ENCODE results near the gene GPS1.

GPS1 gene

DNA sequence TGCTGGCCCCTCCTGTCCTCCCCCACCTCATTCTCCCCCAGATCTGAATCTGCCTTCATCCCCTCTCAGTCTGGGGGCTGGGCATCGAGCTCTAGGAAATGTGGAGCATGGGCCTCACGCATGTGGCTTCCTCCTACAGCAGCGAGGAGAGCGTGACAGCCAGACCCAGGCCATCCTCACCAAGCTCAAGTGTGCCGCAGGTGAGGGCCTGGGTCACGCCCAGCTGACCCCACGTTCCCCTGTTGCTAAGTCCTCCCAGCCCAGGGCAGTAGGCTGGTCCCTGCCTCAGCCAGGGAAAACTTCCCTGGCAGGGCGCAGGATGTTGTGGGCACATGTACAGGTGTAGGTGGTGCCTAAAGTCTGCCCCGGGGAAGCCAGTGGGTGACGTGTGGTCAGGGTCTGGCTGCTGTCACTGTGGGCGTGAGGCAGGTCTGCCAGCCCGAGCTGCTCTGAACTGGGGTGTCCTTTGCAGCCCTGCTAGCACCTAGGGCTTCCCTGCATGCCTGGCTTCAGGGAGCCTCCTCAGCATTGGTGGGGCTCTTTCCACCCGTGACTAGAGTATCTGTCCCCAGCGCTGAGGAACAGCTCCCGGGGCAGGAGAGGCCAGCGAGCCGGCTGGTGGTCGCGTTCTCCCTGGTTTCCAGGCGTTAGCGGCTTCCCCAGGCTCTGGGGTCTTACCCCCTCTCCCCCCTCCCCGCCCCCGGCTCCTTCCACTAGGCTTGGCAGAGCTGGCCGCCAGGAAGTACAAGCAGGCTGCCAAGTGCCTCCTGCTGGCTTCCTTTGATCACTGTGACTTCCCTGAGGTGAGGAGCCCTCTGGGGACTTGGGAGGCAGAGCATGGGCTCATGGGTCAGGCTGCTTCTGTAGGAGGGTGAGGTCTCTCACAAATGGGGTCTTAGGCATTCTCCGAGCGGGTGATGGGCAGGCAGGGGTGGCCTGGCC lies 3.6 kb downstream of the GPS1 start:
- Mint-ChIP-seq H3K4me3 (no peak overlapping the region), H3K36me3 (peaks cover 22% of the 10 kb centered on the region), H3K9me3 (no peaks in the 10 kb centered on the region), H3K4me1 (peaks cover 19% of the 10 kb centered on the region), H3K27ac (peak overlapping the region; percentile 72)
- DNase-seq (ENCODE audit: low spot score in 2 of 2) = no peak
- ATAC-seq = no peak

- Mint-ChIP-seq H3K27ac (peak overlapping the region; percentile 5), H3K4me3 (no peak overlapping the region), H3K4me1 (peaks cover 13% of the 10 kb centered on the region), H3K36me3 (peaks cover 31% of the 10 kb centered on the region), H3K9me3 (no peaks in the 10 kb centered on the region)
- ATAC-seq (no peak), DNase-seq (ENCODE audit: low spot score in 2 of 2) (no peak)
Observed at GRCh38 chr17:82055965-82056728, 4.4 kb downstream of the GPS1 start.

DNA sequence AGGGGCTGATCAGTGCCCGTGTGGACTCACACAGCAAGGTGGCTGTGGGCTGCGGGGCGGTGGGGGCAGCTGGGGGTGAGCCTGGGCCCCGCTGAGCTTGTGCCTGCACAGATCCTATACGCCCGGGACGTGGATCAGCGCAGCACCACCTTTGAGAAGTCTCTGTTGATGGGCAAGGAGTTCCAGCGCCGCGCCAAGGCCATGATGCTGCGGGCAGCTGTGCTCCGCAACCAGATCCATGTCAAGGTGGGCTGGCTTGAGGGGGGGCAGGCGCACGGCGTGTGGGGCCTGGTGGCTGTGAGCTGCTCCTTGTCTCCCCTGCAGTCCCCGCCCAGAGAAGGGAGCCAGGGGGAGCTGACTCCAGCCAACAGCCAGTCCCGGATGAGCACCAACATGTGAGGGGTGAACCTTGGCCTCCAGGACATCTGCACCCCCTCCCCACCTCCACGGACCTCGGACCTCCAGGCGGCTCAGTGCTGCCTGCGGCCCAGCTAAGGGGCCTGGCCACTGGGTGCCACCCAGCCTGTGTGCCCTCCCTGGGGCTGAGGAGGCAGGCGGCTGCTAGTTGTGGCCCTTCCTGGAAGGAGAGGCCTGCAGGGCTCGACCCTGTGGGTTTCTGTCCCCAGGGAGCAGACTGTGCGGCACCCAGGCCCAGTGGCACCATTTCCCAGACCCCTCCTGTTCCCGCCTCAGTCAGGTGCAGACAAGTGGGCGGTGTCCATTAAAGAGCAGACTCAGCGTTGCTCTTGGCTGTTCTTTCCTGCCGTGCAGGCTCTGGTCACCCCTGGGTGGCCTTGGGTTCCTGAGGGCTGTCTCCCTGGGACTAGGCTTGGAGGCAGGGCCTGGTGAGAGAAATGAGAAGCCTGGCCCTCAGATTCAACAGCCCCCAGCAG lies 5.3 kb downstream of the GPS1 start:
- DNase-seq (ENCODE audit: low spot score in 2 of 2) = no peak
- H3K4me1 Mint-ChIP-seq = peaks cover 13% of the 10 kb centered on the region
- no peaks in the 10 kb centered on the region for H3K9me3 Mint-ChIP-seq
- H3K36me3 Mint-ChIP-seq = peaks cover 34% of the 10 kb centered on the region
- H3K27ac Mint-ChIP-seq = no peak overlapping the region
- H3K4me3 Mint-ChIP-seq = no peak overlapping the region
- ATAC-seq = no peak

GRCh38 chr17:82058230-82058854 lies 6.6 kb downstream of the GPS1 start:
- H3K36me3 Mint-ChIP-seq = peaks cover 38% of the 10 kb centered on the region
- DNase-seq (ENCODE audit: low spot score in 2 of 2) (no peak), ATAC-seq (no peak)
- no peaks in the 10 kb centered on the region for H3K9me3 Mint-ChIP-seq
- H3K4me1 Mint-ChIP-seq = peaks cover 10% of the 10 kb centered on the region
- H3K4me3 Mint-ChIP-seq = no peak overlapping the region
- H3K27ac Mint-ChIP-seq = peak overlapping the region; percentile 80

- Mint-ChIP-seq H3K4me3 (no peak overlapping the region), H3K27ac (peak overlapping the region; percentile 60), H3K36me3 (peaks cover 38% of the 10 kb centered on the region), H3K9me3 (no peaks in the 10 kb centered on the region), H3K4me1 (peaks cover 8% of the 10 kb centered on the region)
- DNase-seq (ENCODE audit: low spot score in 2 of 2) (no peak), ATAC-seq (no peak)
Observed at GRCh38 chr17:82058855-82059249, 7.2 kb downstream of the GPS1 start.

DNA sequence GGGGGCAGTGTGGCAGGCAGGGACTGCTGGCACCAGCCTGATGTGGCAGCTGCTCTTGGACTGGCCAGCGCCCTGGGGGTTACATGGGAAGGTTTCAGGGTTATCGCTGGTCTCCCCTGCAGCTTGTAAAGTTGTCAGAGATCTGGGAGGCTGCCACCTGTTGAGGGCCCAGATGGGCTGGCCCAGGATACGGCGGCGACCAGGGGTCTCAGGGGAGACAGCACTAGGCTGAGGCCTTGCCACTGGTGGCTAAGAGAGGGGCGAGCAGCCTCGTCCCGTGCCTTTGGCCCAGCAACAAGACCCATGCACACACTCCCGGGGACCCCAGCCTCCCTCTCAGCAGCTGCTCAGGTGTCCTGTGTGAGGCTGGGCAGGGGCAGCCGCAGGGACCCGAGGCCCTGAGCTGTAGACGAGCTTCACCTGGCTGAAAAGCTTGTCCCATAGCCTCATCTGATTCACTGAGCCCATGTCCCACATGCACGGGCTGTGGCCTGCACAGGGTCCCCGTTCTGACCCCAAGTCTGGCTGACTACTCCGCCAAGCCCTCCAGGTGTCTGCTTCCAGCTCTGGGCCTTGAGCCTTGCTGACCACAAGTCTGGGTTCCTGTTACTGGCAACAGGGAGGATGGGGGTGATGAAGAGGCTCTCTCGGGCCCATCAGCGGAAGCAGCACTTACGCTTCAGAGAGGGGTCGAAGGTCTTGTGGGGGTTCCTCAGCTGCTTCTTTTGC lies 7.7 kb downstream of the GPS1 start:
- Mint-ChIP-seq H3K9me3 (no peaks in the 10 kb centered on the region), H3K27ac (peak overlapping the region; percentile 60), H3K36me3 (peaks cover 38% of the 10 kb centered on the region), H3K4me1 (peaks cover 13% of the 10 kb centered on the region), H3K4me3 (no peak overlapping the region)
- no peak for DNase-seq (ENCODE audit: low spot score in 2 of 2)
- ATAC-seq = no peak

DNA sequence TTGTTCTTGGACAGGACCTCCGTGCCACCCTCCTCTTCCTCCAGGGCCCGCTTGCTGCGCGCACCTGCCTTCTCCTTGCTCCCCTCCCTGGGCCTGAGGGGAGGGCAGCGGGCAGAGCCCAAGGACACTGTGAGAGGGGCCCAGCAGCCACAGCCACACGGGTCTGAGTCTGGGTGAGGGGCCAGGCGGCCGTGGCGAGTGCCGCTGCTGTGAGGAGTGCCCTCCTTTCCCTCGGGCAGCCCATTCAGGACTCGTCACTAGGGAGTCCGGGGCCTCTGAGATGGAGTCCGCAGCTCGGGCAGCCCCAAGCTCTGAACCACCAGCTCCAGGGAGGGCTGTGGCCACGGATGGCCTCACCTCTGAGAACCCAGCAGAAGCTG lies 8.3 kb downstream of the GPS1 start:
- no peak for ATAC-seq
- Mint-ChIP-seq H3K4me3 (no peak overlapping the region), H3K4me1 (peaks cover 13% of the 10 kb centered on the region), H3K9me3 (no peaks in the 10 kb centered on the region), H3K27ac (no peak overlapping the region), H3K36me3 (peaks cover 35% of the 10 kb centered on the region)
- no peak for DNase-seq (ENCODE audit: low spot score in 2 of 2)

GRCh38 chr17:82060614-82061013 lies 8.9 kb downstream of the GPS1 start:
- ATAC-seq (no peak), DNase-seq (ENCODE audit: low spot score in 2 of 2) (no peak)
- peaks cover 32% of the 10 kb centered on the region for H3K36me3 Mint-ChIP-seq
- peaks cover 10% of the 10 kb centered on the region for H3K4me1 Mint-ChIP-seq
- H3K27ac Mint-ChIP-seq = no peak overlapping the region
- no peak overlapping the region for H3K4me3 Mint-ChIP-seq
- H3K9me3 Mint-ChIP-seq = no peaks in the 10 kb centered on the region

DNA sequence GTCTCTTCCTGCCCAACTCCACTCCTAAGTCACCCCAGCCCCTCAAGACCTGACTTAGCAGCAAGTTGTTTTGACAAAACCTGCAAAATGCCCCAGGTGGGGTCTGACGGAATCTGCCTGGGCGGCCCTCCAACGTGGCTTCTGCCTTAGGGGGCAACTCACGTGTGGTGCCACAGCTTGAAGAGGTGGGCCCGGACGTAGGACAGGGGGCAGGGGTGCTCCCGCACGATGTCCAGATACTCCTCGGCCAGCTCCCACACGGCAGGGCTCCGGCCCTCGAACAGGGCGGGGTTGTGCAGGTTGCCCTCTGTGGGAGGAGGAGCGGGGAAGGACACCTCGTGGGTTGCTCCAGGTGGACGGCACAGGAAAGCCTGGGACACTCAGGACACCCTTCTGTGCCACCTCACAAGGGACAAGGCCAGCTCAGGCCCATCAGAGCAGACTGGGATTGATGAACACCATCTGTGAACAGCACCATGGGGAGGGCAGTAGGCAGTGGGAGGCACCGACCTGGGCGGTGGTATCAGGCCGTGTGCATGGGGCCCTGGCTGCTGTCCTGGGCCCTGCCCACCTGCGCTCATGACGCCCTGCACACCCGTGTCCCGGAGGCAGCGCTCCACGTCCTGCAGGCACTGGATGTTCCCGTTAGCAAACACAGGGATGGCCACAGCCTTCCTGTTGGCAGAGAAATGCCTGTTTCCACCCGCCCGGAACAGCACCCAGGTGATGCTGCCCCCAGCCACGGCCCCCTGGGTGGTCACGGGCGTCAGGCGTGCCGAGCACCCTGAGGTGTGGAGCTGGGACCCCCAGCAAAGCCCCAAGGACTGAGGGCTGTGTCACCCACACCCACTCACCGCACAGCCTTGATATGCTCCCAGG lies 9.6 kb downstream of the GPS1 start:
- no peak overlapping the region for H3K27ac Mint-ChIP-seq
- no peak overlapping the region for H3K4me3 Mint-ChIP-seq
- peaks cover 13% of the 10 kb centered on the region for H3K4me1 Mint-ChIP-seq
- H3K9me3 Mint-ChIP-seq = no peaks in the 10 kb centered on the region
- DNase-seq (ENCODE audit: low spot score in 2 of 2) = no peak
- no peak for ATAC-seq
- peaks cover 32% of the 10 kb centered on the region for H3K36me3 Mint-ChIP-seq

DNA sequence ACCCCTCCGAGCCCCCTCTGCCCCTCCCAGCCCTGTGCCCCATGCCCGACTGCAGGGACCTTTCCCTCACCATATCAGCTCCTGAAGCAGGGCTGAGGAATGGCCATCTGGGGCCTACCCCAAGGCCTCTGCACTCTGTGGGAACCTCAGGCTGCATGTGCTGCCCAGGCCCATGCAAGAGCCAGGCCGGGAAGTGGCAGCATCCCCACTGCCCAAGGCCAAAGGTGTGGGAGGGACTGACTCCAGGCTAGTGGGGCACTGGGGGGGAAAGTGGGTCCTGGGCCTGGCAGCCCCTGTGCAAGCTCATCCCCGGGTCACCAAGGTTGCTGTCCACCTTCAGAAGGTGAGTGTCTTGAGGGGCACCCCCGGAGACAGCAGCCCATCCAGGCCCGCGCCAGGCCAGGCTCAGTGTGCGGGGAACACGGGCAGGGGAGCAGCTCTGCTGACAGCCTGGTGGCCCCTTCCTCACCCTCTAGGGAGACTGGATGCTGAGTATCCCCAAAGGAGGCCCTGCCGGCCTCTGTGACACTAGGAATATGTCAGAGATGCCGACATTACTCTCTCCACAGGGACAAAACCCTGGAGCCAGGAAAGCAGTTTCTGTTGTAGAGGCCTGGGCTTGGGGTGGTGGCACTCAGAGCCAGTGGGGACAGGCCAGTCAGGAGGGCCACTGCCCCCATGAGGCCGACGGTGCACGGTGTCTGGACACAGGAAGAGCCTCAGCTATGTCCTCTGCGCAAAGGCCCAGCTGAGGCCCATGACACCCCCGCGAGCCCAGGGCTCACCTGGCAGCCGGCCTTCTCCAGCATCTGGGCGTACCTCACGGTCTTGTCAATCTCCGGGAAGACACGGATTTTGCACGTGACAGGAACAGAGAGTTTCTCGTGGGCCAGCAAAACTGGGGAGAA lies 10.6 kb downstream of the GPS1 start:
- Mint-ChIP-seq H3K4me3 (no peak overlapping the region), H3K27ac (peak overlapping the region; percentile 37), H3K4me1 (peaks cover 15% of the 10 kb centered on the region), H3K9me3 (no peaks in the 10 kb centered on the region), H3K36me3 (peaks cover 32% of the 10 kb centered on the region)
- no peak for DNase-seq (ENCODE audit: low spot score in 2 of 2)
- ATAC-seq = no peak

DNA sequence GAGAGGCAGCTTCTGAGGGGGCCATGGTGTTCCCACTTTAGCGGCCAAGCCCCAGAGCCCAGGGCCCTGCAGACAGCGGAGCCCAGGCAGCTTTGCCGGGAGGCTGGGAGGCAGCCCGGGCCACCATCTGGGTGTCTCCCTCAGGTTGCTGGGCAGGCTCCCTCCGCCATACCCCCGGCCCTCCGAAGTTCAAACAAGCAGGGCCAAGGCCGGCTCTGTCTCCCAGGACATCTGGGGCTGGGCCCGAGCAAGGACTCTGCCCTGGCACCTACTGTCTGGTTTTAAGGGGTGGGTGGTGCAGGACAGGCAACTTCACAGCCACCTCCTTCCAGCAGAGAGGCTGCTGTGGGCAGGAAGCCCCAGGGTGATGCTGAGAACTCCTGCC lies 11.3 kb downstream of the GPS1 start:
- Mint-ChIP-seq H3K27ac (peak overlapping the region; percentile 37), H3K4me3 (no peak overlapping the region), H3K4me1 (peaks cover 15% of the 10 kb centered on the region)

DNA sequence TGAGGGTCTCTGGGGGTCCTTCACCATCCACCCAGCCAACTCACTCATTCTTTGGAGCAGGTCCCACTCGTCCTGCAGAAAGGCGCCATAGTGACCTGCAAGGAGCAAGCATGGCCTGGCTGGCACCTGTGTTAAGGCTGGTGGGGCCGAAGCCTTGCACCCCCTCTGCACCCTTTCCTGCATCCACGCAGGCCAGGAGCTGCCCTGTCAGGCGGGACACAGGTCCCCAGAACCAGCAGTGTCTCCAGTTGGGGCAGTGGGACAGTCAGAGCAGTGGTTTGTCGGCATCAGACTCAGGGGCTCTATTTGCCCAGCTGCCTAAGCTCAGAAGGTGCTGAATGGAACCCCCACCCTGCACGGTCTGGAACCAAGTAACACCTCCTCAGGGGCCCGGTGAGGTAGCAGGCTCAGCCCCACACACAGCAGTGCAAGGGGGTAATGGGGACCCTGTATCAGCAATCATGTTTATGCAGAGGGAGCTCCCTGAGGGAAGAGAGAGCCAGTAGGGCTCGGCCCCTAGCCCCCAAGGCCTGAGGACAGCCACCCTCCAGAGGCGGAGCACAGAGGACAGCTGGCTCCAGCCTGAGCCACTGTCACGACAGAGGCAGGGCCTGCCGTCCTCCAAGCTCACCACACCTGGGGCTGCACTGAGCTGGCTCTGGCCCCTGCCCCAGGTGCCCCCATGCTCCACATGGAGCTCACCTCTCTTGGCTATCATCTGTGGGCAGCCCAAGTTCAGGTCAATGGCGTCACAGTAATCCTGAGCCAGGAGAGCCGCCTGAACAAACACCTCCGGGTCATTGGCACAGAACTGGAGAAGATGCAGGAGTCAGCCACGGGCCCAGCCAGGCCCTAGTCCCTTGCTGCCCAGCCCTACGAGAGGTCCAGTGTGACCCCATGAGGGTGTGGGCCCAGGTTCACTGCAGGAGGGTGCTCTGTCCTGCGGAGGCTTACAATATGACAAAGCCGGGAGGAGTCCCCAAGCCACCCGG lies 12.0 kb downstream of the GPS1 start:
- no peaks in the 10 kb centered on the region for H3K9me3 Mint-ChIP-seq
- H3K4me1 Mint-ChIP-seq = peaks cover 15% of the 10 kb centered on the region
- no peak for DNase-seq (ENCODE audit: low spot score in 2 of 2)
- H3K4me3 Mint-ChIP-seq = peak overlapping the region; percentile 76
- H3K36me3 Mint-ChIP-seq = peaks cover 23% of the 10 kb centered on the region
- no peak for ATAC-seq
- peak overlapping the region; percentile 65 for H3K27ac Mint-ChIP-seq

More for the DNA sequence above, 11.3 kb downstream of the GPS1 start:
- no peak for ATAC-seq
- no peaks in the 10 kb centered on the region for H3K9me3 Mint-ChIP-seq
- H3K36me3 Mint-ChIP-seq = peaks cover 26% of the 10 kb centered on the region
- no peak for DNase-seq (ENCODE audit: low spot score in 2 of 2)
